ENCODE results near the gene ABCA3.
"Not testable (repeated sequence)": the region's sequence is repeated elsewhere in the genome, so short reads cannot be mapped to it uniquely, and the experiment has no call there.

ABCA3 gene

DNA sequence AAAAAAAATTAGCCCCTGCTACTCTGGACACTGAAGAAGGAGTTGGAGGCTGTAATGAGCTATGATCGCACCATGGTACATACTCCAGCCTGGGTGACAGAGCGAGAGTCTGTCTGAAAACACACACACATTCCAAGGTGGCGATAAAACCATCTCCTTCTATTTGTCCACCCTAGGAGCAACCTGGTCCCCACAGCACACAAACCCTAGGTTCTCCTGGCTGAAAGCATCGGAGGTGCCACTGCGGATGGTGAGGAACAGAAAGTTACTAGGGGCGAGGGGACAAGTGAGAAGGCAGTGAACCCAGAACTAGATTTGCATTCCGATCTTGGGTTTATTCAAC lies 87.8 kb downstream of the ABCA3 start:
- no peak for DNase-seq

DNA sequence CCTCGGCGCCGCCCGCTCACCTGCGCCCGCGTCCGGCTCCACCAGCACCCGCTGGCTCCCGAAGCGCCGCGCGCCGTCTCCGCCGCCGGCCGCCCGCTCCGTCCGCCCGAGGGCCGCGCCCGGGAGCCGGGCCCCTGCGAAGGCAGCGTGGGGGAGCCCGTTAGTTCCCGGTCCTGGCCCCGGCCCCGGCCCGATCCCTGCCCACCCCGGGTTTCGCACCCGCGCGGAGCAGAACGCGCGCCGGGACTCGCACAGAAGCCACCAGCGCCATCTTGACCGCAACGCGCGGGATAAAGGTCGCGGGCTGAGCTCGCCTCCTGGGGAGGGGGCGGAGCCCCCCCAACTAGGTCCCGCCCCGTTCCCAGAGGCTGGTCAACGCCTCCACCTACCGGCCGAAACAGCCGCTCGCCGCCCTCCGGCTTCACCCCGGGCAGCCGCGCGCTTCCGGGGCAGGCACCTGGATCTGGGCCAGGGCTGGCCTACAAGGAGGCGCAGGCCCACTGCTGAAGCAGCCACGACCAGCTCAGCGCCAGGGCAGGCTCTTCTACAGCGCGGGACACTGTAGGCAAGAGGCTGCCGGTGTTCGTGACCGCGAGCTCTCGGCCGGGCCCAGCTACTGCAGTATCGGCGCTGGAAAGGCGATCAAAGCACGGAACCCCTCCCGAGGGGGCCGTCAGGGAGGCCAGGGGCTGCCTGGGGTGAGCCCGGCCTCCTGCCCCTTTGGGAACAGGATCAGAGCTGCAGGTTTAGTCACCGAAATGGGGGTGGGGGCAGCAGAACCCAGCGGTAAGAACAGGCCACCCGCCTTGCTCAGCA lies 89.0 kb downstream of the ABCA3 start, which contains the start of gene ECI1:
ECI1 (minus strand) TSS at position 292 of the 816 bp plus-strand sequence; CDS start at position 271, 21 bp downstream.
- DNase-seq, result peak; percentile 52

DNA sequence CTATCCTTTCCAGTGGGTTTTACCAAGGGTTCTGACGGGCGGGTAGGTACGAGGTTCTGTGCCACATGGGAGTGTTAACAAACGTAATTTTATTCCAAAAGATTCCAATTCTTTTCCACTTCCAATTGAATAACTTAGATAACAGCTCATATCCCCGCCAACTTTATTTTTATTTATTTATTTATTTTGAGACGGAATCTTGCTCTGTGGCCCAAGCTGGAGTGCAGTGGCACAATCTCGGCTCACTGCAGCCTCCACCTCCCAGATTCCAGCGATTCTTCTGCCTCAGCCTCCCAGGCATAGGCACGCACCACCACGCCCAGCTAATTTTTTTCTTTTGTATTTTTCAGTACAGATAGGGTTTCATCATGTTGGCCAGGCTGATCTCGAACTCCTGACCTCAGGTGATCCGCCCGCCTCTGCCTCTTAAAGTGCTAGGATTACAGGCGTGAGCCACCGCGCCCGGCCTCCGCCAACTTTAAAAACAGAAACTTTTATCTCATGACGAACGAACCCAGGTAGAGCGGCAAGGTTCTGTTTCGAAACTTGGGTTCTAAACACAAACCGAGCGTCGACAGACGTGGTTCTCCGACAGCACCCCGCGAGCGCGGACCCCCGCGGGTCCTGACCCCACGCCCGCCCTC lies 89.8 kb downstream of the ABCA3 start:
- DNase-seq, result peak; percentile 18

DNA sequence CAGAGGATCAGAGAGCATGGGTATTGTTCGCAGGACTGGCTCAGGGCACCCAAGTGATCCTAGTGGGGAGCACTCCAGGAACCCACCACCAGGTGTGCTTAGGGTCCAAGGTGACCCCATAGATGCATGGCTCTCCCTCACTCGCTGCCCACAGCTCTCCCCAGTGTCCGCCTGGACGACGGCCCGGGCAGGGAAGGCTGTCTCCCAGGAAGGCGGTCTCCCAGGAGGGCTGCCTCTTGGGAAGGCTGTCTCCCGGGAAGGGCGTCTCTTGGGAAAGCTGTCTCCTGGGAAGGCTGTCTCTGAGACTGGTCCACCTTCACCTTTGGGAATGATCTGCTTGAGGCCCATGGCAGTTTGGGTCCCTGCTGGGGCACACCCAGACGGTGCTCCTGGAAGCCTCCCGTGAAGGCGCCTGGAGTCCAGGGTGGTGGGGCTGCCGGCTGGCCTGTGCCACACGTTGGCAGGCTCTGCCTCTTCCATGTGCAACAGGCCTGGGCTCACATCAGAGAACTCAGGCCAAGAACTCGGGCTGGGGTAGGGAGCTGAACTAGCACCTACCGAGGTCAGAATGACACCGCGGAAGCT lies 94.1 kb downstream of the ABCA3 start:
- no peak for DNase-seq

DNA sequence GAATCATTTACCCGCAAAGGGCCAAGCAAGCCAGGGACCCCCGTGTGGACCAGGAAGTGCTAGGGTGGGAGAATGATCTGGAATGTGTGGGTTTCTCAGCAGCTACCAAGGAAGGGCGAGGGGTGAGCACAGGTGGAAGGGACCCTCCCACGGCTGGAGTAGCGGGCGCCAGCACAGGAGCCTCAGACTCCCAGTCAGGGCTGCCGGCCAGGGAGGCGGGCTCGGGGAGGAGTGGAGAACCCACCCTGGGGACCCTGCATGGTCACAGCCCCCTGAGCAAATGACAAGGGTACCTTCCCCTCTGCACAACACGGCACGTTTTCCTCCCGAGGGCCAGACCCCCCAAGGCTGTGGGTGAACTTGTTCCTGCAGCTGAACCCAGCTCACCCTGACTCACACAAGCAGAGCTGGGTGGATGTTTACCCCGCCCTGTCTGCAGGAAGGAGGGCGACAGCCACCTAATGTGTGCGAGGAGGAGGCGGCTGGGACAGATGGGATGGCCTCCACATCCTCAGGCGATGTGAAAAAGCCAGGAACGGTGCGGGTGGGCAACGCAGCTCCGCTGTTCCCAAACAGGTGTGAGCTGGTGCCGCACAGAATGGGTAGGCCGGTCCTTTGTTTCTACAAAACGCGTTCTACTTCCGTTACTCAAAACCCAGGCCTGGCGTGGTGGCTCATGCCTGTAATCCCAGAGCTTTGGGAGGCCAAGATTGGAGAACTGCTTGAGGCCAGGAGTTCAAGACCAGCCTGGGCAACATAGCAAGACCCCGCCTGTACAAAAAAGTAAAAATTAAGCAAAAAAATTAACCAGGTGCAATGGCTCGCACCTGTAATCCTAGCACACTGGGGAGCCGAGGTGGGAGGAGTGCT lies 95.4 kb downstream of the ABCA3 start:
- DNase-seq, result no peak

DNA sequence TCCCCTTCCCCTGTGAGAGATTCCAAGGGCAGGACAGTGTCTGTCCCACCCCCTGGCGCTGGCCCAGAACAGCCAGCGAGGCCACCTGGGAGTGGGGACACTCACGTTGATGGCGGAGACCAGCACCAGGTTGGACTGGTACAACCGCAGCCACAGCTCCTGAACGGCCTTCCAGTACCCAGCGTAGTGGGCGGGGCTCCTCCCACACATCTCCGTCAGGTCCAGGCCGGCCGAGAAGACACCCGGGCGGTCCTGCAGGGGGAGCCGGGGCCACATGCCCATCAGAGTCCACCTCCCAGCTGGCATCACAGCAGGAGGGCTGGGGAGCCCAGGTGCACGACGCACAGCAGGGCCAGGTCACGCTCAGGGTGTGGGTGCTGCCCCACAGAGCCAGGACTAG lies 96.2 kb downstream of the ABCA3 start:
- no peak for DNase-seq

DNA sequence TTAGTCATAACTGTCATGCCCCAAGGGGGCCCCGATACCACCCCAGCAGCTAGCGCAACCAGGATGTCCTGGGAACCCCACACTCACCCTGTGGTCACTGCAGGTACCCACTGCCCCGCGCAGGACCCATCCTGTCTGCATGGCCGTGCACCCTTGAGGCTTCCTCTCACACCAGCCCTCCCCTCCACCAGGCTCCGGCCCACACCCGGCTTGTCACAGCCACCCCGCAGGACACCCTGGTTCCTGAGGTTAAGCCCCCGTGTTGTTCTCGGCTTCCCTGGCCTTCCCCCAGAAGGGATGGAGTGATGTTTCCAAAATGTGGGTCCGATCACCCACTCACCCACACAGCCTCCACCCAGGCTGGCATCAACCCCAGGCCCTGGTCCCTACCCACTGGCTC lies 96.7 kb downstream of the ABCA3 start:
- no peak for DNase-seq

DNA sequence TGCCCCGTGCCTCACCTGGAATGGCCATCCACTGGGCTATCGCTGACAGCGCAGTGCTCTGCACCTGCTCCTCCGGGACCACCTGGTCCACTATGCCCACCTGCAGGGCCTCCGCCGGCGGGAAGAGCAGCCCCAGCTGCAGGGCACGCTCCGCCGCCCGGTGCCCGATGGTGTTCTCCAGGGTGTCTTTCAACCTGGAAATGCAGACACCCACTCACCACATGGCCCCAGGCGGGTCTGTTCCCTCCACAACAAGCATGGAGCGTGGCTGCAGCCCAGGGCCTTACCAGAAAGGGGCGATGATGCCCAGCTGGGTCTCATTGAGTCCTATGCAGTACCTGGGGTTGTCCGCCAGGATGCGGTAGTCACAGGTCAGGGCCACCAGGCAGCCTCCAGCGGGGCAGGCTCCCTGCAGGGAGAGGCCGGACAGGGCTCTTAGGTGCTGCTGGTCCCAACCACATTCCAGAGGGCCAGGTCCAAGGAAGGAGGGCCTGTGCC lies 97.4 kb downstream of the ABCA3 start:
- no peak for DNase-seq

DNA sequence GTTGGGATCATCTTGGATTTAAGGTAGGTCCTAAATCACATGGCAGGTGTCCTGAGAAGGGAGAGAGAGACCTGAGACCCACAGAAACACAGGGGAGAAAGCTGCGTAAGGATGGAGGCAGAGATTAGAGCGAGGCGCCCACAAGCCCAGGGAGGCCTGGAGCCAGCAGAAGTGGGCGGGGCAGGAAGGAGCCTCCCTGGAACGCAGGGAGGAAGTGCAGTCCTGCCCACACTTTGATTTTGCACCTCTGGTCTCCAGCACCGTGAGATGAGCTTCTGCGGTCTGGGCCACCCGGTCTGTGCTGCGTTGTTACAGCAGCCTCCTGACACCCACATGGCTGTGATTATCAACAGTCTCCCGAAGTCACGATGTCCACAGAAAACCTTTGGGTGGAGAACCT lies 97.9 kb downstream of the ABCA3 start:
- no peak for DNase-seq

DNA sequence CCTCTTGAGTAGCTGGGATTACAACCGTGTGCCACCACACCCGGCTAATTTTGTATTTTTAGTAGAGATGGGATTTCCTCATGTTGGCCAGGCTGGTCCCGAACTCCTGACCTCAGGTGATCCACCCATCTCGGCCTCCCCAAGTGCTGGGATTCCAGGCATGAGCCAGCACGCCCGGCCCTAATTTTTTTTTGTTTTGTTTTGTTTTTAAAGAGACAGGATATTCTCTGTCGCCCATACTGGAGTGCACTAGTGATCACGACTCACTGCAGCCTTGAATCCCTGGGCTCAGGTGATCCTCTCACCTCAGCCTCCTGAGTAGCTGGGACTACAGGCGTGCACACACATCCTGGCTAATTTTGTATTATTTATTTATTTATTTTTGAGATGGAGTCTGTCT lies 100.2 kb downstream of the ABCA3 start:
- DNase-seq, result not testable (repeated sequence)

DNA sequence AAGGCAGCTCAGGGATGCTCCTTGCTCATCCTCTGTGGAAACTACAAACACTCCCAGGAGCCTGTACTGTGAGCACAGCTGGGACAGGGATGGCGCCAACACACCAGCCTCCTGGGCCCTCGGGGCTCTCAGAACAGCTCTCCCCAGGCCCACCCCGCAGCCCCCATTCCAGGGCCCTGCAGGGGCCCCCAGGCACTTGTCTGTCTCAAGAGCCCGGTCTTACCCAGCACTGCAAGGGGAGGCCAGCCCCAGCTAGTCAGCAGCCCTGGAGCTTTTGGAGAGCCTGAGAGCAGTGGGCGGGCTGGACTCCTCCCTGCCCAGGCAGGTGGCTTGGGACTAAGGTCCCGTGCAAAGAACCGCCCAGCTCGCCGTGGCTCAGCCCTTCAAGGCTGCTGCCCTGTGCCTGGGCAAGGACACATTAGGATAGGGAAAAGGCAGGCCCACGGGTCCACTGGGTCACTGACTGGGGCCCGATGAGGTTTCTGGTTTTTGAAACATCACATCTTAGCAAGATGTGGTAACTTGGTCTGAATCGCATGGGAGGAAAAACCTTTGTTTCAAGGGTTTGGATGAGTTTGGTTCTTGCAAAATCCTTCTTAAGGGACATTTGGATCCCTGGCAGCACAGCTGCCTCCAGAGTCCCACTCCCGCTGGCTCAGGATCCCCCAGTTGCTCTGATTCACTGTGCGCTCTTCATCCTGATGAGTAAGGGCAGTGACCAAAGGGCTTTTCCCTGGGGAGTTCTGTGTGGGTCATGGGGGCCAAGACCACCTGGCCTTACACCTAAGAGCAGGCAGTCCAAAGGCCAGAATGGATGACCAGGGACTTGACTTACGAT lies 101.5 kb downstream of the ABCA3 start:
- no peak for DNase-seq

DNA sequence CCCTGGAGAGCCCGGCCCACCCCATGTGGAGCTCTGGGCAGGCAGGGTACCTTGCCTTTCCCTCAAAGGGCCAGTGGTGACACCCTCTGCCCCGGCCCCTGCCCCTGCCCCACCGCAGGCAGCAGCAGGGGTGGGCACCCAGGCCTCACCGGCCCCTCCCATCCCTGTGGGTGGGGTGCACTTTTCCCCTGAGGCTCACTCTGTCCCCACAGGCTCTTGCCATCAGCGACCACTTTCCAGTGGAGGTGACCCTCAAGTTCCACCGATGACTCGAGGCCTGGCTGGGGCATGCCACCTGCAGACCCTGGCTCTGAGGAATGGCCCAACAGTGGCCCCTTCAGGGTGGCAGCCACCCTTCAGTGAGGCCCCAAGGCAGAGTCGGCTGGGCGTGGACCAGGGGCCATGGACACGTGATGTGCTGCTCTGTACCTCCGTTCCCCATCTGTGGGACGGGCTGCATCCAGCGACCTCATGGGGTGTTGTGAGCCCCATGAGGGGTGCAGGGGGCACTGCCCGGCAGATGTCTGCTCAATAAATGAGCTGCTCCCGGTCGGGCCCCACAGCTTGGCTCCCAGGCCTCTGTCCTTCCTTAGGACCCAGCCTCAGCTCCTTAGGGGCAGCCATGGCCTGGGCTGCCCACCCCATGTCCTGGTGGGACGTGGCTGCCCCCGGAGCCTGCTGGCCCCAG lies 102.2 kb downstream of the ABCA3 start:
- DNase-seq, result no peak

DNA sequence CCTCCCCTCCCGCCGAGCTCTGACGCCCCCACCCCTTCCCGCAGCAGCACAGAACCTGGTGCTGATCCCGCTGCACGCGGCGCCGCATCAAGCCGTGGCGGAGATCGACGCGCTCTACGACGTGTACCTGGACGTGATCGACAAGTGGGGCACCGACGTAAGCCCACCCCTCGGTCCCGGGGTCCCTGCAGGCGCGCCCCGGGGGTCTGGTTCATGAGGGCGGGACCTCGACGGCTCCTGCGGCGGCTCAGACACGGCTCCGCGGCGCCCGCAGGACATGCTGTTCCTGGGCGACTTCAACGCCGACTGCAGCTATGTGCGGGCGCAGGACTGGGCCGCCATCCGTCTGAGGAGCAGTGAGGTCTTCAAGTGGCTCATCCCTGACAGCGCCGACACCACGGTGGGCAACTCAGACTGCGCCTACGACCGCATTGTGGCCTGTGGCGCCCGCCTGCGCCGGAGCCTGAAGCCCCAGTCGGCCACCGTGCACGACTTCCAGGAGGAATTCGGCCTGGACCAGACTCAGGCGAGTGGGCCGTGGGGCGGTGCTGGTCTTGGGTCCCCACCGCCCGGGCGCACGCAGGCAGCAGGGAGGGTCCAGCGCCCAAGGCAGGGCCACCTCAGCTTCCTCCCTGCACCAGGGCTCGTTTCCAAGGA lies 102.9 kb downstream of the ABCA3 start:
- DNase-seq, result no peak

DNA sequence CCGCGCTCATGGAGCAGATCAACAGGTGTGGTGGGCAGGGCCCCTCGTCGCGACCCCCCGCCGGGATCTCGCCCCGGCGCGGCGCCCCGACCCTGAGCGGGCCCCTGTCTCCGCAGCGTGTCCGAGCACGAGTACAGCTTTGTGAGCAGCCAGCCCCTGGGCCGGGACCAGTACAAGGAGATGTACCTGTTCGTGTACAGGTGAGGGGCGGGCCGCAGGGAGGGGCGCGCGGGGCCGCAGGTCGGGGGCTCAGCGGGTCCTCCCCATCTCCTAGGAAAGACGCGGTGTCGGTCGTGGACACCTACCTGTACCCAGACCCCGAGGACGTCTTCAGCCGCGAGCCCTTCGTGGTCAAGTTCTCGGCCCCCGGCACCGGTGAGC lies 103.4 kb downstream of the ABCA3 start:
- DNase-seq, result no peak

DNA sequence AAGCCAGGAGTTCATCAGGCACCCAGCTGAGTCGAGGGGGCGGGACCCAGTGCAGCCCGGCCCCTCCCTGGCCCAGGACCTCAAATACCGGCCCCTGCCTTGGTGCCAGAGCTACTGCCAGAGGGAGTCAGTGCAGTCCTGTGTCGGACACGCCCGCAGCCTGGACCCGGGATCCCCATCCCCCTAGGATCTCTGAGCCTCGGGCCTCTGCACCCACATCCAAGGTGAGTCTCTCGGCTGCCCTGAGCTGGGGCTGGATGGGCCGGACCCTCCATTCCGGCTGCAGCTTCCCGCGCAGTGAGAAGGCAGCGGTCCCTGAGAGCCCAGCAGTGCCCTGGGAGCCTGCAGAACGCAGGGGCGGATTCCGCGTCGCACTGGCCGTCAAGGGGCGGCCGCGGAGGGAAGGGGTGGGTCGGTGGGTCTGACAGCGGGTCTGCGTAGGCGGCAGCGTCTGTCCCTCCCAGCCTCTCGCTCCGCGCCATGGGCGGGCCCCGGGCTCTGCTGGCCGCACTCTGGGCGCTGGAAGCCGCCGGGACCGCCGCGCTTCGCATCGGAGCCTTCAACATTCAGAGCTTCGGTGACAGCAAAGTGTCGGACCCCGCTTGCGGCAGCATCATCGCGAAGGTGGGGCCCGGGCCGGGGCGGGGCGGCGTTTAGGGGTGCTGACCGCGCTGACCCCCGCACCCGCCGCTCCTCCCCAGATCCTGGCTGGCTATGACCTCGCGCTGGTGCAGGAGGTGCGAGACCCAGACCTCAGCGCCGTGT lies 104.0 kb downstream of the ABCA3 start, which contains the start of gene DNASE1L2:
DNASE1L2 (plus strand) TSS at position 108 of the 765 bp plus-strand sequence; CDS start at position 481, 373 bp downstream.
- DNase-seq, result no peak

DNA sequence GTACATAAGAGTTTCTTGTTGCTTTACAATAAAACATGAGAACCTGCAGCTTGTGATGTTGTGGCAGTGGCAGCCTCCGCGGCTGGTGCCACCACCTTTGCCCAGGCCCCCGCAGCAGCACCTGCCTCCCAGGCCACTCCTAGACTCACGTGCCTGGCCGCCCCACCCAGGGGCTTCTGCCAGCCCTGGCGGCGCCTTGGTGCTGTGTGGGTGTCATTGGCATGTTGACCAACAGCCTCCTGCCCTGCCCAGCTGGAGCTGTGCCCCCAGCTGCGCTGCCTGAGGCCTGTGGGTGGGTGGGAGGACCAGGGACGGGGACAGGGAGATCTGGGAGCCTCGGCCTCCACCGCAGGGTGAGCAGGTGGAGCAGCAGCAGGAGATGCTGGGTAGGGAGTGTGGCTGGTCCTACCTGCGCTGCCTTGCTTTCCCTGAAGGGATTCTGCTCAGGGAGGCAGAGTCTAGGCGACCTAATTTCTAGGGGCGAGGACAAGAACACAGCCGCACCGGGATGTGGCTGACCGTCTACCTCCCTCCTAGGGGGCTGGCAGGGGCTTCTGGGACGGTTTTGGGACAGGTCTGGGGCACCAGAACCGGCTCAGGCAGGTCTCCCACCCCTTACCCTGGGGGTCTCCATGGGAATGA lies 104.7 kb downstream of the ABCA3 start:
- no peak for DNase-seq

DNA sequence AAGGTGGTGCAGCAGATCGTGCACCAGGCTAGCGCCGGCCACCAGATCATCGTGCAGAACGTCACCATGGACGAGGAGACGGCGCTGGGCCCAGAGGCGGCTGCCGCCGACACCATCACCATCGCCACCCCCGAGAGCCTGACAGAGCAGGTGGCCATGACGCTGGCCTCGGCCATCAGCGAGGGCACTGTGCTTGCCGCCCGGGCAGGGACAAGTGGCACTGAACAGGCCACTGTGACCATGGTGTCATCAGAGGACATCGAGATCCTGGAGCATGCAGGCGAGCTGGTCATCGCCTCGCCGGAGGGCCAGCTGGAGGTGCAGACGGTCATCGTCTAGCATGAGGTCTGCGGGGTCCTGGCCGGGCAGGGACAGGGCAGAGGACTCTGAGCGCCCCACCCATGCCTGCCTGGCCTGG lies 105.3 kb downstream of the ABCA3 start:
- no peak for DNase-seq

DNA sequence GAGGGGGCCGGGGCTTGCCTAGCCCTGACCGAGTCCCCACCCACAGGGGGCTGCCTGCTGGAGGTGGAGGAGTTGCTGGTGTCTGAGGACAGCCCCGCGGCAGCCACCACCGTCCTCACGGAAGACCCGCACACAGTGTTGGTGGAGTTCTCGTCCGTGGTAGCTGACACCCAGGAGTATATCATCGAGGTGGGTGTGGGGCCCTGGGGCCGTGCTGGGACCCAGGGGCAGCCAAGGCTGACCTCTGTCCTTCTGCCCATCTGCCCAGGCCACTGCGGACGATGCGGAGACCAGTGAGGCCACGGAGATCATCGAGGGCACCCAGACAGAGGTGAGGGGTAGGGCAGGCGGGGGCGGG lies 105.7 kb downstream of the ABCA3 start:
- DNase-seq, result no peak

Measured in NCI-H1694 treated with DMSO at 0.1 percent for 48 hours (cell line).